Measurements from ENCODE around the gene ACSS1.
A peak's percentile ranks its signal among the peaks of the same experiment; 100 is the strongest.

ACSS1 gene

GRCh38 chr20:24961384-24962181 lies 96.4 kb downstream of the ACSS1 start:
- Histone ChIP-seq H3K4me1 (ENCODE audit: insufficient read depth, poor library complexity, severe bottlenecking) (no peaks in the 10 kb centered on the region), H3K9me3 (ENCODE audit: severe bottlenecking) (no peaks in the 10 kb centered on the region), H3K36me3 (ENCODE audit: low read depth) (no peaks in the 10 kb centered on the region; the same call in 1 of the 2 replicates), H3K4me3 (ENCODE audit: severe bottlenecking) (no peak overlapping the region), H3K27me3 (ENCODE audit: insufficient read depth, poor library complexity, severe bottlenecking) (no peaks in the 10 kb centered on the region), H3K27ac (ENCODE audit: poor library complexity, severe bottlenecking) (no peak overlapping the region)
- TF ChIP-seq CTCF (IDR thresholded peaks at IDR 0.05; ENCODE audit: poor library complexity, severe bottlenecking) = no peak
- peak; percentile 40 for DNase-seq (ENCODE audit: low spot score)
- ATAC-seq (ENCODE audit: low read depth) = no peak

GRCh38 chr20:24960861-24961260 lies 97.1 kb downstream of the ACSS1 start:
- no peak for ATAC-seq (ENCODE audit: low read depth)
- Histone ChIP-seq H3K4me3 (ENCODE audit: severe bottlenecking) (no peak overlapping the region), H3K27ac (ENCODE audit: poor library complexity, severe bottlenecking) (no peak overlapping the region), H3K9me3 (ENCODE audit: severe bottlenecking) (no peaks in the 10 kb centered on the region), H3K4me1 (ENCODE audit: insufficient read depth, poor library complexity, severe bottlenecking) (no peaks in the 10 kb centered on the region), H3K27me3 (ENCODE audit: insufficient read depth, poor library complexity, severe bottlenecking) (no peaks in the 10 kb centered on the region), H3K36me3 (ENCODE audit: low read depth) (no peaks in the 10 kb centered on the region; the same call in 1 of the 2 replicates)
- TF ChIP-seq CTCF (IDR thresholded peaks at IDR 0.05; ENCODE audit: poor library complexity, severe bottlenecking) = no peak
- no peak for DNase-seq (ENCODE audit: low spot score)

DNA sequence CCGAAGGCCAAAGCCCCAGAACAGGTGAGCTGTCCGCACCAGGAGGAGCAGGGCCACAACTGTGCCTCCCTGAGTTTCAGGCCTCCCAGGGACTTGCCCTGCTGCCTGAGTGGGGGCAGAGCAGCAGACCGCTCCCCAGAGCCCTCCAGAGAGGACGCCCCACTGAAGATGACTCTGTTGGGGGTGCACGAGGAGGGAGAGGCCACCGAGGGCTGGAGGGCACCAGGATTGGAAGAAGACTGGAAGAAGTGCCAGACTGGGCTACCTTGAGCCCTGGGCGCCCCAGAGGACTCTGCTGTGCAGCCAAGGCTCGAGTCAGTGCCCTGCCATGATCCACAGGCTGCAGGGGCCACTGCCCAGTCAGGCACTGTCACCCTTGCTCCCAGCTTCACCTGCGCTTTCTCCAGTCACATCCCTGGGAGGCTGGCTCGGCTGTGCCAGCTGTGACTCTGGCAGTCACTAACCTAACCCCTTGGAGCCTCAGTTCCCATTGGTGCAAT lies 97.6 kb downstream of the ACSS1 start:
- TF ChIP-seq CTCF (IDR thresholded peaks at IDR 0.05; ENCODE audit: poor library complexity, severe bottlenecking) = no peak
- Histone ChIP-seq H3K4me1 (ENCODE audit: insufficient read depth, poor library complexity, severe bottlenecking) (no peaks in the 10 kb centered on the region), H3K27me3 (ENCODE audit: insufficient read depth, poor library complexity, severe bottlenecking) (no peaks in the 10 kb centered on the region), H3K27ac (ENCODE audit: poor library complexity, severe bottlenecking) (no peak overlapping the region), H3K9me3 (ENCODE audit: severe bottlenecking) (no peaks in the 10 kb centered on the region), H3K36me3 (ENCODE audit: low read depth) (no peaks in the 10 kb centered on the region; the same call in 1 of the 2 replicates), H3K4me3 (ENCODE audit: severe bottlenecking) (no peak overlapping the region)
- ATAC-seq (ENCODE audit: low read depth) (no peak), DNase-seq (ENCODE audit: low spot score) (peak; percentile 47)

- TF ChIP-seq CTCF (IDR thresholded peaks at IDR 0.05; ENCODE audit: poor library complexity, severe bottlenecking) = no peak
- Histone ChIP-seq H3K27ac (ENCODE audit: poor library complexity, severe bottlenecking) (no peak overlapping the region), H3K9me3 (ENCODE audit: severe bottlenecking) (no peaks in the 10 kb centered on the region), H3K36me3 (ENCODE audit: low read depth) (no peaks in the 10 kb centered on the region; the same call in 1 of the 2 replicates), H3K4me3 (ENCODE audit: severe bottlenecking) (no peak overlapping the region), H3K27me3 (ENCODE audit: insufficient read depth, poor library complexity, severe bottlenecking) (no peaks in the 10 kb centered on the region), H3K4me1 (ENCODE audit: insufficient read depth, poor library complexity, severe bottlenecking) (no peaks in the 10 kb centered on the region)
- DNase-seq (ENCODE audit: low spot score) (peak; percentile 47), ATAC-seq (ENCODE audit: low read depth) (no peak)
These were observed 98.2 kb downstream of the ACSS1 start for GRCh38 chr20:24959591-24960301.
